Measurements from ENCODE around the gene ADAM19.
"Not testable (repeated sequence)": the region's sequence is repeated elsewhere in the genome, so short reads cannot be mapped to it uniquely, and the experiment has no call there.

The ADAM19 gene

GRCh38 chr5:157458835-157459234, 116.7 kb downstream of the ADAM19 start:
- DNase-seq, result no peak

GRCh38 chr5:157457391-157457790, 118.2 kb downstream of the ADAM19 start:
- DNase-seq, result no peak

GRCh38 chr5:157456301-157456700, 119.3 kb downstream of the ADAM19 start:
- no peak for DNase-seq

GRCh38 chr5:157455057-157455456, 120.5 kb downstream of the ADAM19 start:
- no peak for DNase-seq

DNA sequence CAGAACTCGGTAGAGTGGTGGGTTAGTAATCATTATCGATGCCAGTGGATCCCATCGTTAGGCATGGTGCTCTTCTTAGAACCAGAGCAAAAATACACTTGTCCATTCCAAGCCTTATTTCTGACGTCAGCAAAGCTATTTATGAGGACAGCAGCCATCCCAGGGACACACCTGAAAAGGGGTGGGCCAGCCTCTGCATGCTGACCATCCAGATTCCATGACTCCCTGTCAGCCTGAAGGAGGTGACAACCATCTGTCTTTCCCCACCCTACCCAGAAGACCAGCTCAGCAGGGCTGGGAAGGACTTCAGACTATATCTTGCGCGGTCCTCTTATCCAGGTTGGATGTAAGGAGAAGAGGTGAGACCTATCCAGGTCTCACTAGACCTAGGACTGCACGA, 121.3 kb downstream of the ADAM19 start:
- no peak for DNase-seq

DNA sequence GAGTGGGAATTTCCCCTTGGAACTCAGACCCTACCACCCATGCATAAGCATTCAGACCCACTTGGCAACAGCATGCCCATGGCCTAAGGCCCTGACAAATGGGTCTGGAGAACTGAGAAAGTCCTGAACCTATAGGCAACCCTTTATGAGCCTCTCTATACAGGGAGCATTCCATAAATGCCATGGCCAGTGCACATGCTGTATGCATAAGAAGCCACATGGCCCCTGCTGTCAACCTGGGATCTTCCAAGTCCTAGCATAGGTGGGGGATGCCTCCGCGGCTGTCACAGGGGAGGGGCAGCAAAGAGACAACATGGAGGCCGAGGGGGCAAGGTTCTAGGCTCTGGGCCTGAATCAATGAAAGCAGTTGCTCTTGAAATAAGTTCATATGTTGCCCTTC, 123.8 kb downstream of the ADAM19 start:
- no peak for DNase-seq

DNA sequence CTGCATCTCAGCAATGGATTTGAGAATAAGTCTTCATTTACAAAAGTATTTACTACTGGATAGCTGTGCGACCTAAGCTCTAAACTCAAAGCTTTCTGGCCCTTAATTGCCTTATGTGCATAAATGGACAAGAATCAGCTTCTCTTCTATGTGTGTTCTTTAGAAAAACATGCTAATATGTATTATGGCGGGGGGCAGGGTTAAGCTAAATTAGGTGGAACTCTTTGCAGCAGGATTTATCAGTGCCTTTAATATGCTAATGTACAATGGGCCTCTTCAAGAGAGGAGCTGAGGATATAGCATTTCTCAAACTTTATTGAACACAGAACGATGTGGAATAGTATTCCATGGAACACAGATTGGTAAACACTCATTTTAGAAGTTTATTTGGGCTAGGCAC, 125.6 kb downstream of the ADAM19 start:
- DNase-seq, result no peak

GRCh38 chr5:157449011-157449723, 126.4 kb downstream of the ADAM19 start:
- DNase-seq, result no peak

GRCh38 chr5:157447201-157447637, 128.4 kb downstream of the ADAM19 start:
- DNase-seq, result no peak

DNA sequence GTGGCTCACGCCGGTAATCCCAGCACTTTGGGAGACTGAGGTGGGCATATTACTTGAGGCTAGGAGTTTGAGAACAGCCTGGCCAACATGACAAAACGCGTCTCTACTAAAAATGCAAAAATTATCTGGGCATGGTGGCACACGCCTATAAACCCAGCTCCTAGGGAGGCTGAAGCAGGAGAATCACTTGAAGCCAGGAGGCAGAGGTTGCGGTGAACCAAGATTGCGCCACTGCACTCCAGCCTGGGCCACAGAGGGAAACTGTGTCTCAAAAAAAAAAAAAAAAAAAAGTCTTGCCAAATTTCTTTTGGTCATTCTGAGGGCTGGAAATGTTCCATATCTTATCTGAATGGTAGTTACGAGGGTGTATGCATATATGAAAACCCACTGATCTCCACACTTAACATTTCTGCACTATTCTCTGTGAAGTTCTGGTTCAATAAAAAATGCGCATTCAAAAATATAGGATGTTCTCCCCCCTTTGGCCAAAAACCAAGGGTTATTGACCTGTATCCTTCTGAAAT, 129.1 kb downstream of the ADAM19 start:
- DNase-seq, result no peak

DNA sequence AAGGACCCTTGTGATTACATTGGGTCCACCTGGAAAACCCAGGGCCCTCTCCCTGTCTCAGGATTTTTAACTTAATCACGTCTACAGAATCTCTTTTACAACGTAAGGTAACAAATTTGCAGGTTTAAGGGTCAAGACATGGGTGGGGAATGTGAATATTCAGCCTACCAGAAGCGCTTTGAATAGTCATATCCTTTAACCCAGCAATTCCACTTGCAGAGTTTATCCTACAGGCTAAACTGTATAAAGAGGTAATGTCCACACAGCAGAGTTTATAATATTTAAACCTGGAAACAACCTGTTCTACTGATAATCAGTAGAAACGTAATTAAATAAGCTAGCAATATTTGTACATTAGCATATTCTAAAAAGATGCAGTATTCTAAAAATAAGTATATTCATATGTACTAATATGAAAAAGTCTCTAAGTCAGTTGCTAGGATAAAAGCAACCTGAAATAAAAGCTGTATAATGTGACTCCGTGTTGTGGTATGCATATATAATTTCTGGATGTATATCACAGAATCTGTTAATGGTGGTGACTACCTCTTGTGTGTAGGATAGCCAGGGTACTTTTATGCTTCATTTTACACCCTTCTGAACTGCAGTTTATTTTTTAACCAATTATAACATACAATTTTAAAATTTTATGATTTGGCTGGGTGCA, 129.7 kb downstream of the ADAM19 start:
- no peak for DNase-seq

- DNase-seq, result no peak
Measured at GRCh38 chr5:157444224-157444623, 131.4 kb downstream of the ADAM19 start.

DNA sequence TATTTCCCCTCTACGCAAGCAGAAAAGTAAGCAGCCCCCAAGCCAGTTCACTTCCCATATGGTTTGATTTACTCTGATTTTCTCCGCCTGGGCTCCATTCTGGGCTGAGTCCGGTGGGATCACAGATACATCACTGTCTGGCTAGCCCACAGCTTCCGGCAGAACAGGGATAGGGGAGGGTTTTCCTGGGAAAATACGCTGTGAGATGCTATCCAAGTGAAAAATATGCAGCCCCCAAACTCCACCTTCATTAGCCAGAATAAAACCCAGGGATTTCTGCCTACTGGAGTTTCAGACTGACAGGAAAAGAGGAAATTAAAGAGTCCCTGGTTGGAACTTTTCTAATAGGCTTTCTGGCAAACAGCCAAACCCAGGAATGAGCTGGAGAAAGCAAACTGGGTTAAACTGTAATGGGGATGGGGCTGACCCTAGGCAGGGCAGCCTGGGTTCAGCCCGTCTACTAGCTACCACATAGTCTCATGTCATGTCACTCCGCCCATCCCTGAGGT, 132.5 kb downstream of the ADAM19 start:
- DNase-seq, result no peak

DNA sequence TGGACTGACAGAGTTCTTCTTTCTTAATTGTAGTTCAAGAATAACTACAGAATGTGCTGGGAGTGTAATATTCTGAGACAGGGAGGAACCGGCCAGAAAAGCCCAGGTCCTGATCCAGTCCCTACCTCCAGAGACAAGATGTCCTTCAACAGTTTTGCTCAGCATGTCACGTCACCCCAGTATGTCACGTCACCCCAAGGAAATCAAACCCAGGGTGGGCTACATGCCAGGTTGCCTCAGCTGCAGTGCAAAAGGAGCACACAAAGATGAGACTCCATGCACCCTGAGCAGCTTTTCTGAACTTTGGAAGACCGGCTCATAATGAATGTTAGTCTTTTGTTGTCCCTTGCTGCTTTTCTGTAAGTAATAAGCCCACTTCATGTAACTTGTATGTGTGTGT, 141.5 kb downstream of the ADAM19 start:
- DNase-seq, result no peak

DNA sequence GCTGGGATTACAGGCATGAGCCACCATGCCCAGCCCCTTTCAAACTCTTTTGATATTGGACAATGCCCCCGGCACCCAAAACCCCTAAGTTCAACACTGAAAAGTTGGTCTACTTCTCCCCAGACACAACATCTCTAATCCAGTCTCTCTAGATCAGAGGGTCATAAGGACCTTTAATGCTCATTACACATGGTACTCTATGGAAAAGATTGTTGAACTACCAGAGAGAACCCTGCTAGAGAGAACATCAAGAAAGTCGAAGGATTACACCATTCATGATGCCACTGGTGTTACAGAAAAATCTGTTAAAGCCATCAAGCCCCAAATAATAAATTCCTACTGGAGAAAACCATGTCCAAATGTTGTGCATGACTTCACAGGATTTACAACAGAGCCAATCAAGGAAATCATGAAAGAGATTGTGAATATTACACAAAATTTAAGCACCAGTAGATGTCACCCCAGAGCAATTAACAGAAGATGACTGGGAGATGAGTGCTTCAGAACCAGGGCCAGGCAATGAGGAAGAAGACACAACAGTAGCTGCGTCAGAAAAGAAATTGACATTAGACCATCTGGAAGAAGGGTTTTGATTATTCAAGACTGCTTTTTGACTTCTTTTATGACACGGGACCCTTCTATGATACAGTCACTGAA, 143.9 kb downstream of the ADAM19 start:
- DNase-seq, result peak; percentile 70

GRCh38 chr5:157429920-157430319, 145.7 kb downstream of the ADAM19 start:
- not testable (repeated sequence) for DNase-seq
